Immature natural killer cell (primary cell): ENCODE data around the gene NUBP1. TPM values are rescaled to one million over a fixed set of nuclear protein-coding genes. Genes with fewer than 3 reads are reported as not detected.
"Not testable (repeated sequence)": the region's sequence is repeated elsewhere in the genome, so short reads cannot be mapped to it uniquely, and the experiment has no call there.

Experiments
- DNase-seq, 3 donors: peaks; one replicate each; pipeline ENCODE4 v3.0.0; 2022; ENCODE audit warnings: mixed read lengths in 1 of 3
- H3K27ac Mint-ChIP-seq, 6 donors: one replicate each; pipeline ENCODE4 v1.8.0; 2020; ENCODE audit warnings: mixed read lengths in 6 of 6, mild to moderate bottlenecking in 5 of 6, inconsistent platforms in 4 of 6, moderate library complexity in 3 of 6
- H3K27me3 Mint-ChIP-seq, 3 donors: one replicate each; pipeline ENCODE4 v1.8.0; 2020 to 2021; ENCODE audit warnings: low read depth in 3 of 3, mild to moderate bottlenecking in 3 of 3, mixed read lengths in 3 of 3, moderate library complexity in 3 of 3, inconsistent platforms in 1 of 3
- H3K36me3 Mint-ChIP-seq, 3 donors: one replicate each; pipeline ENCODE4 v1.8.0; 2020; ENCODE audit warnings: mixed read lengths in 3 of 3, inconsistent platforms in 2 of 3, mild to moderate bottlenecking in 2 of 3
- H3K4me1 Mint-ChIP-seq, 2 donors: one replicate each; pipeline ENCODE4 v1.8.0; 2020; ENCODE audit warnings: inconsistent platforms in 2 of 2, mild to moderate bottlenecking in 2 of 2, mixed read lengths in 2 of 2, moderate library complexity in 1 of 2
- H3K4me3 Mint-ChIP-seq, 5 donors: one replicate each; pipeline ENCODE4 v1.8.0; 2020; ENCODE audit warnings: mild to moderate bottlenecking in 5 of 5, mixed read lengths in 5 of 5, inconsistent platforms in 3 of 5, moderate library complexity in 3 of 5
- H3K9me3 Mint-ChIP-seq, 6 donors: one replicate each; pipeline ENCODE4 v1.8.0; 2020; ENCODE audit warnings: mild to moderate bottlenecking in 6 of 6, mixed read lengths in 6 of 6, inconsistent platforms in 4 of 6, moderate library complexity in 3 of 6
- polyA plus RNA-seq, 3 donors: library from polyadenylated mRNA; unstranded; fragments of 300-500 nt; fragmentation: Illumina TruSeq; gene quantifications; one replicate each; pipeline ENCODE4 v1.2.3, GENCODE V29; 2021

Gene NUBP1
- polyA plus RNA-seq, 3 donors from 2014 or later, result 19.7 to 29.4 (median 21.0) TPM

- H3K27me3 Mint-ChIP-seq, result peaks cover 8 to 10% (median 9%) of the 10 kb centered on the region in 3 donors
- peaks cover 23 to 27% of the 10 kb centered on the region in 2 donors for H3K4me1 Mint-ChIP-seq
- no peaks in the 10 kb centered on the region for H3K9me3 Mint-ChIP-seq
- H3K27ac Mint-ChIP-seq, result peak overlapping the region in 2 of 6 donors; percentile 13 to 85
- H3K4me3 Mint-ChIP-seq, result peak overlapping the region in 1 of 5 donors; percentile 47
- H3K36me3 Mint-ChIP-seq, result peaks cover 0 to 4% (median 0%) of the 10 kb centered on the region in 3 donors
- DNase-seq, result no peak
Measured at GRCh38 chr16:10740000-10740844, 3.4 kb upstream of the NUBP1 start.

- Mint-ChIP-seq H3K9me3 (no peaks in the 10 kb centered on the region), H3K27ac (peak overlapping the region in 2 of 6 donors; percentile 58 to 85), H3K4me3 (peak overlapping the region in 1 of 5 donors; percentile 15), H3K4me1 (peaks cover 29 to 33% of the 10 kb centered on the region in 2 donors), H3K36me3 (peaks cover 3 to 5% (median 4%) of the 10 kb centered on the region in 3 donors), H3K27me3 (peaks cover 8 to 10% (median 9%) of the 10 kb centered on the region in 3 donors)
- no peak for DNase-seq
Measured at GRCh38 chr16:10740845-10741208, 2.8 kb upstream of the NUBP1 start.

- Mint-ChIP-seq H3K4me1 (peaks cover 29 to 35% of the 10 kb centered on the region in 2 donors), H3K27ac (peak overlapping the region in 2 of 6 donors; percentile 58 to 85)
- not testable (repeated sequence) for H3K4me3 Mint-ChIP-seq, DNase-seq, H3K36me3 Mint-ChIP-seq, H3K9me3 Mint-ChIP-seq, H3K27me3 Mint-ChIP-seq
Measured at GRCh38 chr16:10741249-10741648, 2.4 kb upstream of the NUBP1 start.

- DNase-seq, result no peak
- Mint-ChIP-seq H3K4me3 (no peak overlapping the region), H3K27ac (peak overlapping the region in 1 of 6 donors; percentile 56), H3K4me1 (peaks cover 29 to 35% of the 10 kb centered on the region in 2 donors), H3K36me3 (peaks cover 4 to 8% (median 5%) of the 10 kb centered on the region in 3 donors), H3K27me3 (peaks cover 8 to 10% (median 9%) of the 10 kb centered on the region in 3 donors), H3K9me3 (no peaks in the 10 kb centered on the region)
Measured at GRCh38 chr16:10741844-10742243, 1.8 kb upstream of the NUBP1 start.

GRCh38 chr16:10743227-10743609, 424 bp upstream of the NUBP1 start:
- Mint-ChIP-seq H3K36me3 (peaks cover 4 to 17% (median 5%) of the 10 kb centered on the region in 3 donors), H3K9me3 (no peaks in the 10 kb centered on the region), H3K27ac (peak overlapping the region; percentile 95 to 100 (median 98)), H3K4me3 (peak overlapping the region; percentile 89 to 99 (median 96)), H3K4me1 (peaks cover 22 to 35% of the 10 kb centered on the region in 2 donors), H3K27me3 (peaks cover 8 to 9% (median 8%) of the 10 kb centered on the region in 3 donors)
- no peak for DNase-seq

- no peak for DNase-seq
- H3K4me3 Mint-ChIP-seq, result peak overlapping the region; percentile 89 to 99 (median 96)
- H3K27ac Mint-ChIP-seq, result peak overlapping the region; percentile 95 to 100 (median 98)
- peaks cover 4 to 27% (median 10%) of the 10 kb centered on the region in 3 donors for H3K36me3 Mint-ChIP-seq
- peaks cover 8 to 9% (median 8%) of the 10 kb centered on the region in 3 donors for H3K27me3 Mint-ChIP-seq
- no peaks in the 10 kb centered on the region for H3K9me3 Mint-ChIP-seq
- H3K4me1 Mint-ChIP-seq, result peaks cover 22 to 35% of the 10 kb centered on the region in 2 donors
Measured at GRCh38 chr16:10744370-10745030, 858 bp downstream of the NUBP1 start.

GRCh38 chr16:10745841-10746240, 2.2 kb downstream of the NUBP1 start:
- H3K27me3 Mint-ChIP-seq, result peaks cover 7 to 8% (median 8%) of the 10 kb centered on the region in 3 donors
- H3K9me3 Mint-ChIP-seq, result no peaks in the 10 kb centered on the region
- H3K4me1 Mint-ChIP-seq, result peaks cover 22 to 32% of the 10 kb centered on the region in 2 donors
- peak overlapping the region in 1 of 6 donors; percentile 1 for H3K27ac Mint-ChIP-seq
- peaks cover 4 to 30% (median 10%) of the 10 kb centered on the region in 3 donors for H3K36me3 Mint-ChIP-seq
- DNase-seq, result no peak
- peak overlapping the region; percentile 6 to 46 (median 24) for H3K4me3 Mint-ChIP-seq

- H3K27ac Mint-ChIP-seq, result no peak overlapping the region
- H3K4me3 Mint-ChIP-seq, result no peak overlapping the region
- peaks cover 0 to 2% of the 10 kb centered on the region in 2 donors for H3K4me1 Mint-ChIP-seq
- H3K36me3 Mint-ChIP-seq, result peaks cover 14 to 54% (median 16%) of the 10 kb centered on the region in 3 donors
- no peak for DNase-seq
- no peaks in the 10 kb centered on the region for H3K9me3 Mint-ChIP-seq
- H3K27me3 Mint-ChIP-seq, result peaks cover 0 to 3% (median 0%) of the 10 kb centered on the region in 3 donors
Measured at GRCh38 chr16:10750793-10751192, 7.2 kb downstream of the NUBP1 start.

- no peaks in the 10 kb centered on the region for H3K4me1 Mint-ChIP-seq
- no peaks in the 10 kb centered on the region for H3K9me3 Mint-ChIP-seq
- no peak for DNase-seq
- H3K27ac Mint-ChIP-seq, result no peak overlapping the region
- H3K36me3 Mint-ChIP-seq, result peaks cover 16 to 51% (median 19%) of the 10 kb centered on the region in 3 donors
- peaks cover 0 to 3% (median 0%) of the 10 kb centered on the region in 3 donors for H3K27me3 Mint-ChIP-seq
- H3K4me3 Mint-ChIP-seq, result no peak overlapping the region
Measured at GRCh38 chr16:10751291-10751697, 7.7 kb downstream of the NUBP1 start.

- H3K9me3 Mint-ChIP-seq, result no peaks in the 10 kb centered on the region
- H3K36me3 Mint-ChIP-seq, result peaks cover 23 to 56% (median 24%) of the 10 kb centered on the region in 3 donors
- DNase-seq, result no peak
- peaks cover 0 to 3% (median 0%) of the 10 kb centered on the region in 3 donors for H3K27me3 Mint-ChIP-seq
- H3K27ac Mint-ChIP-seq, result peak overlapping the region in 1 of 6 donors; percentile 52
- no peaks in the 10 kb centered on the region for H3K4me1 Mint-ChIP-seq
- no peak overlapping the region for H3K4me3 Mint-ChIP-seq
Measured at GRCh38 chr16:10752843-10753523, 9.3 kb downstream of the NUBP1 start.

- no peak for DNase-seq
- peaks cover 26 to 53% (median 27%) of the 10 kb centered on the region in 3 donors for H3K36me3 Mint-ChIP-seq
- H3K27me3 Mint-ChIP-seq, result peaks cover 0 to 3% (median 0%) of the 10 kb centered on the region in 3 donors
- H3K4me3 Mint-ChIP-seq, result no peak overlapping the region
- H3K27ac Mint-ChIP-seq, result peak overlapping the region in 1 of 6 donors; percentile 52
- no peaks in the 10 kb centered on the region for H3K4me1 Mint-ChIP-seq
- no peaks in the 10 kb centered on the region for H3K9me3 Mint-ChIP-seq
Measured at GRCh38 chr16:10753670-10754069, 10.0 kb downstream of the NUBP1 start.

- H3K27ac Mint-ChIP-seq, result peak overlapping the region in 1 of 6 donors; percentile 40
- no peak overlapping the region for H3K4me3 Mint-ChIP-seq
- H3K36me3 Mint-ChIP-seq, result peaks cover 27 to 58% (median 35%) of the 10 kb centered on the region in 3 donors
Measured at GRCh38 chr16:10754941-10755340, 11.3 kb downstream of the NUBP1 start.

GRCh38 chr16:10756574-10756973, 12.9 kb downstream of the NUBP1 start:
- H3K36me3 Mint-ChIP-seq, result peaks cover 39 to 62% (median 46%) of the 10 kb centered on the region in 3 donors
- H3K27me3 Mint-ChIP-seq, result peaks cover 0 to 5% (median 0%) of the 10 kb centered on the region in 3 donors
- DNase-seq, result no peak
- H3K9me3 Mint-ChIP-seq, result no peaks in the 10 kb centered on the region
- H3K27ac Mint-ChIP-seq, result no peak overlapping the region
- no peak overlapping the region for H3K4me3 Mint-ChIP-seq
- H3K4me1 Mint-ChIP-seq, result peaks cover 0 to 2% of the 10 kb centered on the region in 2 donors

More at GRCh38 chr16:10754941-10755340, 11.3 kb downstream of the NUBP1 start:
- Mint-ChIP-seq H3K9me3 (no peaks in the 10 kb centered on the region), H3K27me3 (peaks cover 0 to 5% (median 0%) of the 10 kb centered on the region in 3 donors), H3K4me1 (no peaks in the 10 kb centered on the region)
- DNase-seq, result no peak
